ENCODE results near the gene TUBA1A. TPM values are rescaled to one million over a fixed set of nuclear protein-coding genes. Genes with fewer than 3 reads are reported as not detected.

Gene TUBA1A
- total and polyA plus RNA-seq, 2 experiments from 2014 or later: 189 to 424 TPM

GRCh38 chr12:49219417-49220026, 30.6 kb upstream of the TUBA1A start:
- Mint-ChIP-seq H3K4me3 (no peak overlapping the region), H3K9me3 (no peaks in the 10 kb centered on the region), H3K27me3 (ENCODE audit: insufficient read depth, low read depth, poor library complexity) (peaks cover 5% of the 10 kb centered on the region), H3K4me1 (peaks cover 9% of the 10 kb centered on the region), H3K36me3 (ENCODE audit: low read depth) (no peaks in the 10 kb centered on the region), H3K27ac (no peak overlapping the region)
- no peak overlapping the region for H2AFZ ChIP-seq
- H3K4me1 ChIP-seq (ENCODE audit: insufficient read depth): no peaks in the 10 kb centered on the region
- H3K9me2 ChIP-seq (ENCODE audit: insufficient read depth): no peaks in the 10 kb centered on the region
- DNase-seq (ENCODE audit: low spot score): no peak
- no peaks in the 10 kb centered on the region for H3K27me3 ChIP-seq (ENCODE audit: insufficient read depth)
- H3K36me3 ChIP-seq (ENCODE audit: insufficient read depth): no peaks in the 10 kb centered on the region
- TF ChIP-seq ETS1 (IDR thresholded peaks at IDR 0.05): no peak
- no peak for TF ChIP-seq CTCF (conservative IDR thresholded peaks at IDR 0.05; ENCODE audit: low read depth in 2 of 2)
- TF ChIP-seq REST (IDR thresholded peaks at IDR 0.05; ENCODE audit: unreplicated experiment): no peak
- TF ChIP-seq NANOG (IDR thresholded peaks at IDR 0.05; ENCODE audit: borderline replicate concordance): no peak
- no peak for TF ChIP-seq ZNF114 (CRISPR knock-in tag; IDR thresholded peaks at IDR 0.05)
- TF ChIP-seq STAT1 (IDR thresholded peaks at IDR 0.05; ENCODE audit: unreplicated experiment): no peak
- no peak for TF ChIP-seq EZH2phosphoT487 (IDR thresholded peaks at IDR 0.05; ENCODE audit: unreplicated experiment)
- TF ChIP-seq POLR2AphosphoS5 (IDR thresholded peaks at IDR 0.05; ENCODE audit: low read depth): no peak
- no peak for TF ChIP-seq EZH2 (IDR thresholded peaks at IDR 0.05; ENCODE audit: low read depth, unreplicated experiment)
- no peak for TF ChIP-seq ZNF462 (CRISPR knock-in tag; IDR thresholded peaks at IDR 0.05)
- TF ChIP-seq ZNF331 (CRISPR knock-in tag; IDR thresholded peaks at IDR 0.05; ENCODE audit: low read depth): no peak
- no peak for TF ChIP-seq JUNB (IDR thresholded peaks at IDR 0.05; ENCODE audit: unreplicated experiment)
- no peak for TF ChIP-seq CREB1 (CRISPR knock-in tag; IDR thresholded peaks at IDR 0.05; ENCODE audit: low read depth)
- H3K27ac ChIP-seq (ENCODE audit: low read depth): no peak overlapping the region
- ATAC-seq: peak; percentile 38; the same call in 2 of the 3 replicates
- H3F3A ChIP-seq (replicated peaks; ENCODE audit: low read depth): no peaks in the 10 kb centered on the region
- no peak overlapping the region for H3K4me3 ChIP-seq
- no peaks in the 10 kb centered on the region for H4K20me1 ChIP-seq (replicated peaks; ENCODE audit: insufficient read depth)
- H3K79me2 ChIP-seq (replicated peaks; ENCODE audit: insufficient read depth): no peaks in the 10 kb centered on the region
- no peak overlapping the region for H3K4me2 ChIP-seq

Measured in GM23338 (cell line).